ENCODE results near the gene ABCC8. TPM values are rescaled to one million over a fixed set of nuclear protein-coding genes. Genes with fewer than 3 reads are reported as not detected.

ABCC8 gene
- total RNA-seq, 2 donors from 2014 or later, result 0.55 TPM; not detected in 1

GRCh38 chr11:17468122-17468521 is 8.5 kb downstream of the ABCC8 start:
- no peaks in the 10 kb centered on the region for H3K36me3 ChIP-seq (ENCODE audit: control insufficient read depth, insufficient read depth, low read length)
- H3K27ac ChIP-seq (ENCODE audit: low read depth, low read length), result no peak overlapping the region
- no peak overlapping the region for H3K4me3 Mint-ChIP-seq
- H3K27ac Mint-ChIP-seq, result no peak overlapping the region
- no peaks in the 10 kb centered on the region for H3K4me1 ChIP-seq (ENCODE audit: control insufficient read depth, insufficient read depth, low read length)
- 96 to 100% methylated on average over 4 of the region's 4 CpGs for WGBS, 2 experiments (ENCODE audit: insufficient coverage in 1 of 2, insufficient read length in 1 of 2)
- H3K9me3 ChIP-seq (ENCODE audit: control insufficient read depth, low read length), result no peaks in the 10 kb centered on the region
- peaks cover 32% of the 10 kb centered on the region for H3K27me3 Mint-ChIP-seq (ENCODE audit: insufficient read depth)
- no peaks in the 10 kb centered on the region for H3K4me1 Mint-ChIP-seq
- H3K9ac ChIP-seq (ENCODE audit: extremely low read depth, low read length, poor library complexity, severe bottlenecking), result no peak overlapping the region
- no peak for TF ChIP-seq CTCF (conservative IDR thresholded peaks at IDR 0.05)
- H3K4me3 ChIP-seq (ENCODE audit: low read length), result no peak overlapping the region
- no peak for DNase-seq
- H3K9me3 Mint-ChIP-seq, result no peaks in the 10 kb centered on the region
- no peaks in the 10 kb centered on the region for H3K36me3 Mint-ChIP-seq (ENCODE audit: low read depth)
- no peaks in the 10 kb centered on the region for H3K27me3 ChIP-seq (ENCODE audit: control insufficient read depth, insufficient read depth, low read length, poor library complexity, severe bottlenecking)

DNA sequence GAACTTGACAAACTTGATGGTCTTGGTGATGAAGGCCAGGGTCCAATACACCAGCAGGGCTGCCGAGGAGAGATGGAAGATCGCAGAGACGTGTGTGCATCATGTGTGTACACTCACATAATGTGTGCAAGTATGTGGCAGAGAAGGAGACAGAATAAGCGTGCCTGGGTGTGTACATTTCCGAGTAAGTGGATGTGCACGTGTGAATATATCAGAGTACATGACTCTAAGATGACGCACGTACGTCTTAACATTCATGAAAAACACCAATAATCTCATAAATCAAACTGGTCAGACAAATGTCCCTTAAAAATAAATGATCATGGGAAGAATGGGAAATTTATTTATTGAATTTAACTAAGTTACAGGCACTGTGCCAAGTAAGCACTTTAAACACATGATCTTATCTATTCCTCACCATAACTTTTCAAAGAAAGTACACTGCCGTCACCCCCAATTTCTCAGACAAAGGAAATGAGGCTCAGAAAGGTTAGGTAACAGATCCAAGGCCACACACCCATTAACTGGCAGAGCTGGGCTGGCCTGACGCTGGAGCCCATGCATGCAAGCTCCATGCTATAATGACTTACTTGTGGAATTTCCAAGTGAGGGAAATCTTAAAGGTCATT is 13.0 kb downstream of the ABCC8 start:
- H3K4me3 ChIP-seq (ENCODE audit: low read length), result no peak overlapping the region
- DNase-seq, result no peak
- H3K9ac ChIP-seq (ENCODE audit: extremely low read depth, low read length, poor library complexity, severe bottlenecking), result no peak overlapping the region
- Mint-ChIP-seq H3K4me1 (no peaks in the 10 kb centered on the region), H3K27ac (no peak overlapping the region), H3K36me3 (ENCODE audit: low read depth) (no peaks in the 10 kb centered on the region), H3K9me3 (no peaks in the 10 kb centered on the region), H3K27me3 (ENCODE audit: insufficient read depth) (peaks cover 7% of the 10 kb centered on the region), H3K4me3 (no peak overlapping the region)
- no peak for TF ChIP-seq CTCF (conservative IDR thresholded peaks at IDR 0.05)
- no peaks in the 10 kb centered on the region for H3K9me3 ChIP-seq (ENCODE audit: control insufficient read depth, low read length)
- WGBS, 2 experiments (ENCODE audit: insufficient coverage in 1 of 2, insufficient read length in 1 of 2), result 90 to 94% methylated on average over 5 to 11 of the region's 11 CpGs
- H3K4me1 ChIP-seq (ENCODE audit: control insufficient read depth, insufficient read depth, low read length), result no peaks in the 10 kb centered on the region
- H3K27me3 ChIP-seq (ENCODE audit: control insufficient read depth, insufficient read depth, low read length, poor library complexity, severe bottlenecking), result no peaks in the 10 kb centered on the region
- no peak overlapping the region for H3K27ac ChIP-seq (ENCODE audit: low read depth, low read length)
- no peaks in the 10 kb centered on the region for H3K36me3 ChIP-seq (ENCODE audit: control insufficient read depth, insufficient read depth, low read length)

DNA sequence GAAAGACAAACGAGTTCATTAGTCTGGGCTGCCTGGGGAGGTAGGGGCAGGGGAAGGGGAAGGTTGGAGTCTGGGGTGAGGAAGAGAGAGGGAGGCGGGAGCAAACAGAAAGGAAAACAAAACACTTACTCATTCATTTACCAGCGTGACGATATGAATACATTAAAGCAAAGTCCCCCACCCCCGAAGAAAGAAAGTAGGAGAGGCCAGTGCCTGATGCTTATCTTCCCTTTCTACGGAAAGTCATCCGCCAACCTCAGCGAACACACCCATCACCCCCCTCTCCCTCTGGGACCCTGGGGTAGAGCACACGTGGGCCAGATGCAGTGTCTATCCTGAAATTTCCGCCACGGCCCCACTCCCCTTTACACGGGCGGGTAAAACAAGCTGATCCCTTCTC is 13.7 kb downstream of the ABCC8 start:
- 80 to 84% methylated on average over 11 to 12 of the region's 13 CpGs for WGBS, 2 experiments (ENCODE audit: insufficient coverage in 1 of 2, insufficient read length in 1 of 2)
- Histone ChIP-seq H3K27me3 (ENCODE audit: control insufficient read depth, insufficient read depth, low read length, poor library complexity, severe bottlenecking) (no peaks in the 10 kb centered on the region), H3K9ac (ENCODE audit: extremely low read depth, low read length, poor library complexity, severe bottlenecking) (no peak overlapping the region), H3K9me3 (ENCODE audit: control insufficient read depth, low read length) (no peaks in the 10 kb centered on the region), H3K36me3 (ENCODE audit: control insufficient read depth, insufficient read depth, low read length) (no peaks in the 10 kb centered on the region), H3K4me1 (ENCODE audit: control insufficient read depth, insufficient read depth, low read length) (no peaks in the 10 kb centered on the region), H3K4me3 (ENCODE audit: low read length) (no peak overlapping the region), H3K27ac (ENCODE audit: low read depth, low read length) (no peak overlapping the region)
- no peak overlapping the region for H3K4me3 Mint-ChIP-seq
- H3K36me3 Mint-ChIP-seq (ENCODE audit: low read depth), result no peaks in the 10 kb centered on the region
- TF ChIP-seq CTCF (conservative IDR thresholded peaks at IDR 0.05), result no peak
- H3K9me3 Mint-ChIP-seq, result no peaks in the 10 kb centered on the region
- no peak overlapping the region for H3K27ac Mint-ChIP-seq
- no peak for DNase-seq
- peaks cover 7% of the 10 kb centered on the region for H3K27me3 Mint-ChIP-seq (ENCODE audit: insufficient read depth)
- peaks cover 3% of the 10 kb centered on the region for H3K4me1 Mint-ChIP-seq
